Endothelial cell of umbilical vein (primary cell): ENCODE results near the gene STK10. TPM values are rescaled to one million over a fixed set of nuclear protein-coding genes. Genes with fewer than 3 reads are reported as not detected.

Source experiments
- BruUV-seq: library from RNA; stranded (reverse); fragments of 400-500 nt; replicated peaks from 2 replicates; lab custom pipeline; 2021; lab: Mats Ljungman, UMichigan
- CTCF ChIA-PET: fragments of 300-600, 350-600 bp; sonication (Branson Sonifier 250); formaldehyde crosslinking; loops from one replicate; lab custom pipeline; 2021; ENCODE audit warnings: antibody characterized with exemption, inconsistent platforms; lab: Charles Lee
- POLR2A ChIA-PET: fragments of 300-600, 350-600 bp; sonication (Branson Sonifier 250); formaldehyde crosslinking; loops from one replicate; lab custom pipeline; 2021; ENCODE audit warnings: antibody characterized with exemption, inconsistent platforms; lab: Charles Lee
- DNase-seq: peaks from one replicate; pipeline ENCODE4 v3.0.0-alpha.2; 2011; ENCODE audit warnings: low read depth, low spot score
- FAIRE-seq: peaks from 2 replicates; lab custom pipeline; 2011; peaks lifted over from hg19 to GRCh38; lab: Jason Lieb, UNC
- H2AFZ ChIP-seq: 2 replicates; pipeline ENCODE4 v1.6.0; 2012; ENCODE audit warnings: low read depth, low read length, control low read depth, inconsistent platforms
- H3K27ac ChIP-seq: 2 replicates; pipeline ENCODE4 v1.5.1; 2011; ENCODE audit warnings: low read depth, mild to moderate bottlenecking, control low read depth, low read length, moderate library complexity; ENCODE audit not compliant: insufficient read depth
- H3K27me3 ChIP-seq, 2 experiments: 2 replicates each; pipeline versions ENCODE4 v1.6.0 to v1.6.1; 2011; ENCODE audit warnings: low read length in 2 of 2, mixed read lengths in 1 of 2; ENCODE audit not compliant: control insufficient read depth in 2 of 2, insufficient read depth in 2 of 2
- H3K36me3 ChIP-seq, 2 experiments: 2 replicates in 1 of 2; 3 replicates in 1 of 2; pipeline ENCODE4 v1.5.1; 2011; ENCODE audit warnings: low read length in 2 of 2, mild to moderate bottlenecking in 1 of 2, moderate library complexity in 1 of 2; ENCODE audit not compliant: control insufficient read depth in 2 of 2, insufficient read depth in 2 of 2; ENCODE audit errors: extremely low read depth in 1 of 2
- H3K4me1 ChIP-seq: 3 replicates; pipeline ENCODE4 v1.5.1; 2011; ENCODE audit warnings: mild to moderate bottlenecking, low read length; ENCODE audit not compliant: control insufficient read depth, insufficient read depth; ENCODE audit errors: extremely low read depth
- H3K4me2 ChIP-seq: 2 replicates; pipeline ENCODE4 v1.6.1; 2011; ENCODE audit warnings: low read length, control low read depth, mixed read lengths; ENCODE audit not compliant: insufficient read depth
- H3K4me3 ChIP-seq, 3 experiments: fragments of 200-600 bp in 1 of 3; sonication (generic), shearing (Covaris generic) in 1 of 3; replicated peaks in 1 of 3; 2 replicates each; pipeline ENCODE4 v1.5.1; 2011 to 2016; ENCODE audit warnings: control low read depth in 3 of 3, low read length in 3 of 3, mild to moderate bottlenecking in 2 of 3, inconsistent platforms in 1 of 3, low read depth in 1 of 3, moderate library complexity in 1 of 3; ENCODE audit not compliant: insufficient read depth in 1 of 3
- H3K79me2 ChIP-seq: 2 replicates; pipeline ENCODE4 v1.6.0; 2012; ENCODE audit warnings: low read length, inconsistent platforms; ENCODE audit not compliant: control insufficient read depth, insufficient read depth
- H3K9ac ChIP-seq: replicated peaks from 2 replicates; pipeline ENCODE3; 2011; ENCODE audit warnings: low read length, control low read depth; ENCODE audit not compliant: insufficient read depth; ENCODE audit errors: extremely low read depth
- H3K9me1 ChIP-seq: replicated peaks from 3 replicates; pipeline ENCODE4 v1.6.0; 2011; ENCODE audit warnings: mild to moderate bottlenecking, low read length; ENCODE audit not compliant: control insufficient read depth, insufficient read depth; ENCODE audit errors: extremely low read depth
- H3K9me3 ChIP-seq: replicated peaks from 2 replicates; pipeline ENCODE4 v1.5.1; 2012; ENCODE audit warnings: low read length, inconsistent platforms; ENCODE audit not compliant: control insufficient read depth, insufficient read depth
- H4K20me1 ChIP-seq: replicated peaks from 2 replicates; pipeline ENCODE3; 2011; ENCODE audit warnings: mild to moderate bottlenecking, low read length; ENCODE audit not compliant: control insufficient read depth, insufficient read depth; ENCODE audit errors: extremely low read depth
- EZH2 ChIP-seq: IDR thresholded peaks from 2 replicates; pipeline ENCODE4 v1.6.1; 2012; ENCODE audit warnings: borderline replicate concordance, low read depth, mild to moderate bottlenecking, moderate library complexity, low read length, inconsistent platforms; ENCODE audit not compliant: severe bottlenecking
- FOS ChIP-seq: IDR thresholded peaks from 2 replicates; pipeline ENCODE4 v1.6.1; 2011; ENCODE audit warnings: mild to moderate bottlenecking, low read length, moderate library complexity, borderline replicate concordance; ENCODE audit not compliant: insufficient read depth
- GATA2 ChIP-seq: IDR thresholded peaks from 2 replicates; pipeline ENCODE4 v1.7.0; 2011; ENCODE audit warnings: low read depth, mild to moderate bottlenecking, moderate library complexity, mixed read lengths, low read length; ENCODE audit not compliant: insufficient read length, insufficient read depth
- JUN ChIP-seq: IDR thresholded peaks from 2 replicates; pipeline ENCODE4 v1.6.1; 2011; ENCODE audit warnings: borderline replicate concordance, low read depth; ENCODE audit not compliant: insufficient read length, insufficient read depth
- MYC ChIP-seq: IDR thresholded peaks from one replicate; pipeline ENCODE4 v1.6.1; 2011; ENCODE audit warnings: mild to moderate bottlenecking, low read depth, low read length
- POLR2A ChIP-seq: IDR thresholded peaks from 2 replicates; pipeline ENCODE4 v1.6.1; 2012; ENCODE audit warnings: low read depth, mild to moderate bottlenecking, control low read depth, low read length
- POLR2AphosphoS5 ChIP-seq: IDR thresholded peaks from 2 replicates; pipeline ENCODE4 v1.6.1; 2012; ENCODE audit warnings: low read depth, mild to moderate bottlenecking, control low read depth, low read length, moderate library complexity; ENCODE audit not compliant: insufficient read depth
- dilution Hi-C: fragments of 300-500 bp; cut with MboI; formaldehyde crosslinking; loops from one replicate; pipeline ENCODE4 v1.15.0; 2019; ENCODE audit warnings: low sequenced_read_pairs; ENCODE audit not compliant: extremely low pct_ligation_motif_present
- intact Hi-C: fragments of 100-400 bp; cut with micrococcal nuclease; formaldehyde crosslinking; loops from one replicate; pipeline ENCODE4 v1.10.0; 2022
- polyA plus RNA-seq, 4 experiments: library from polyadenylated mRNA; depleted of rRNA in 3 of 4; stranded (reverse) in 3 of 4; unstranded in 1 of 4; fragments of >200 nt; gene quantifications; 2 replicates each; pipeline versions ENCODE4 v1.2.1 to v1.2.3, GENCODE V29; 2011 to 2012; ENCODE audit warnings: missing spikeins in 1 of 4
- total RNA-seq: library from RNA; stranded (reverse); gene quantifications from 2 replicates; pipeline ENCODE4 v1.2.3, GENCODE V29; 2021
- TF ChIP-seq, protein P1 (sequence below): IDR thresholded peaks from 2 replicates; pipeline ENCODE4 v1.6.1; 2011; ENCODE audit not compliant: insufficient read depth, insufficient read length
- TF ChIP-seq, protein P2 (sequence below), 2 donors: IDR thresholded peaks; 1 replicate in 1 of 2; 2 replicates in 1 of 2; pipeline ENCODE4 v1.5.1; 2011; ENCODE audit warnings: low read length in 2 of 2, mild to moderate bottlenecking in 2 of 2, moderate library complexity in 2 of 2, control low read depth in 1 of 2, inconsistent platforms in 1 of 2, low read depth in 1 of 2; ENCODE audit not compliant: insufficient read depth in 1 of 2; ENCODE audit errors: extremely low read depth in 1 of 2

Gene STK10
- total and polyA plus RNA-seq, 2 donors (not counting 3 experiments of a cell fraction or from before 2014, with no cell fraction given): 16.9 to 47.2 TPM

DNA sequence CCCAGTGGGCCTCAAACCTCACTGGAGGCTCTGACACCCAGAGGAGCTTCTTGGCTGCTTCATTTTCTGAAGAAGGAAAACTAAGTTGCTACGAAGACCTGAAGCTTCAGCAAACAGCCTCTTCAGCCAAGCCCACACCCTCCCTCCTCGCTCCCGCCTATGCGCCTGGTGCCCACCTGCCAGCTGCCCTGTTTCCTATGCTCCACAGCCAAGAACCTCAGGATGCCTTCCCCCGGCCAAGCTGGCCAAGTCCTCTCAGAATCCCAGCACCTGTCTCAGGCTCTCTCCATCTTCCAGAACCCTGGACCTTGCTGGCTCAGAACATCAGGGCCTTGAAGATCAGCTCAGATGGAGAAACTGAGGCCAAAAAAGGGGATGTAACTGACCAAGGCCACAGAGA is 60.4 kb downstream of the STK10 start:
- DNase-seq (no peak), FAIRE-seq (no peak)
- Histone ChIP-seq H3K27me3 (no peaks in the 10 kb centered on the region), H3K79me2 (no peaks in the 10 kb centered on the region), H3K36me3 (peaks cover 0 to 7% of the 10 kb centered on the region in 2 experiments), H3K9me1 (no peaks in the 10 kb centered on the region), H3K27ac (no peak overlapping the region), H3K9ac (no peak overlapping the region), H3K4me2 (no peak overlapping the region), H3K9me3 (no peaks in the 10 kb centered on the region), H4K20me1 (no peaks in the 10 kb centered on the region), H3K4me3 (no peak overlapping the region), H3K4me1 (no peaks in the 10 kb centered on the region), H2AFZ (no peak overlapping the region)
- intact Hi-C loops (no loop called here), dilution Hi-C loops (no loop called here)
- TF ChIP-seq, protein P1, sequence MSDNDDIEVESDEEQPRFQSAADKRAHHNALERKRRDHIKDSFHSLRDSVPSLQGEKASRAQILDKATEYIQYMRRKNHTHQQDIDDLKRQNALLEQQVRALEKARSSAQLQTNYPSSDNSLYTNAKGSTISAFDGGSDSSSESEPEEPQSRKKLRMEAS: no peak
- TF ChIP-seq EZH2 (no peak), GATA2 (no peak), JUN (no peak), POLR2AphosphoS5 (no peak), FOS (no peak), POLR2A (no peak), MYC (no peak)
- TF ChIP-seq, protein P2, sequence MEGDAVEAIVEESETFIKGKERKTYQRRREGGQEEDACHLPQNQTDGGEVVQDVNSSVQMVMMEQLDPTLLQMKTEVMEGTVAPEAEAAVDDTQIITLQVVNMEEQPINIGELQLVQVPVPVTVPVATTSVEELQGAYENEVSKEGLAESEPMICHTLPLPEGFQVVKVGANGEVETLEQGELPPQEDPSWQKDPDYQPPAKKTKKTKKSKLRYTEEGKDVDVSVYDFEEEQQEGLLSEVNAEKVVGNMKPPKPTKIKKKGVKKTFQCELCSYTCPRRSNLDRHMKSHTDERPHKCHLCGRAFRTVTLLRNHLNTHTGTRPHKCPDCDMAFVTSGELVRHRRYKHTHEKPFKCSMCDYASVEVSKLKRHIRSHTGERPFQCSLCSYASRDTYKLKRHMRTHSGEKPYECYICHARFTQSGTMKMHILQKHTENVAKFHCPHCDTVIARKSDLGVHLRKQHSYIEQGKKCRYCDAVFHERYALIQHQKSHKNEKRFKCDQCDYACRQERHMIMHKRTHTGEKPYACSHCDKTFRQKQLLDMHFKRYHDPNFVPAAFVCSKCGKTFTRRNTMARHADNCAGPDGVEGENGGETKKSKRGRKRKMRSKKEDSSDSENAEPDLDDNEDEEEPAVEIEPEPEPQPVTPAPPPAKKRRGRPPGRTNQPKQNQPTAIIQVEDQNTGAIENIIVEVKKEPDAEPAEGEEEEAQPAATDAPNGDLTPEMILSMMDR (IDR thresholded peaks at IDR 0.05; ENCODE audit: extremely low read depth in 1 of 2, insufficient read depth in 1 of 2, low read depth in 1 of 2, low read length in 2 of 2): no peak
- POLR2A ChIA-PET: interaction anchor here (0.6 kb wide), 1 partner anchor 968 kb away, joined by 3 read pairs; no protein-coding TSS in a partner anchor
- CTCF ChIA-PET: no interaction called here
- no TSS peak for BruUV-seq
